SKM-1 (cell line): ENCODE data around the gene ZBTB8OS.

Experiments used
- DNase-seq: peaks from one replicate; lab custom pipeline; 2025; ENCODE audit not compliant: unreplicated experiment; lab: John Stamatoyannopoulos, UW

The ZBTB8OS gene

DNA sequence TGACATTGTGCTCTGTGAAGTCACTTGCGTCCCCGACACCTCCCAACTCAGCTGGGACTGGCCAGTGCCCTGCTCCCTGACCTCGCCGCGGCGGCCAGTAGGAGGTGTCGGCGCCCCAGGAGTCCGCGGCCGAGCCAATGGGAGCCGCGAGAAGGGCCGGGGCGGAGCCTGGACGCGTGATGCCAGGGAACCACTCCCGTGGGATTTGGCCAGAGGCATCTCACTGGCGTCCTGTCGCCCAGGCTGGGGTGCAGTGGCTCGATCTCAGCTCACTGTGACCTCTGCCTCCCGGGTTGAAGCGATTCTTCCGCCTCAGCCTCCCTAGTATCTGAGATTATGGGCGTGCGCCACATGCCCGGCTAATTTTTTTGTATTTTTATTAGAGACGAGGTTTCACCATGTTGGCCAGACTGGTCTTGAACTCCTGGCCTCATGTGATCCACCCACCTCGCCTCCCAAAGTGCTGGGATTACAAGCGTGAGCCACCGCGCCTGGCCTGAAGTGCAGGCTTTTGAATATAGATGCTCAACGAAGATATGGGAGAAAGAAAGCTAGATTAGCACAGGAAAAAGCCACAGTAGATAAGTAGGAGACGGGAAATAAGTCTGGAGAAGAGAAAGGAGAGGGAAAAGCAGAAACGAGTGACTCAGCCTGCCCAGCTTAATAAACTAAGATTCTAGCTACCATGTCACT is 38.0 kb downstream of the ZBTB8OS start:
- no peak for DNase-seq

GRCh38 chr1:32611859-32612188 is 38.5 kb downstream of the ZBTB8OS start:
- DNase-seq, result no peak

DNA sequence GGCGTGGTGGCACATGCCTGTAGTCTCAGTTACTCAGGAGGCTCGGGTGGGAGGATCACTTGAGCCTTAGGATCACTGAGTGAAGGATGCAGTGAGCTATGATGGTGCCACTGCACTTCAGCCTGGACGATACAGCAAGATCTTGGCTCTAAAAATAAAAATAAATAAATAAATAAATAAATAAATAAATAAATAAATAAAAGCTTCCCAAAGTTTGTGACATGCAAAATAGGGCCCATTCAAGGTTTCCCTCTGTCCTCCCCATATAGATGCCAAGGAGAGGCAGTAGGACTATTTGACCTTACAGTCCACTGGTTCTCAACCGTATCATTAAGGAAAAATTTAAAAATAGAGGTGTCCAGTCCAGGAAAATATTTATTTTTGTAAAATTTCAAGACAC is 41.2 kb downstream of the ZBTB8OS start:
- DNase-seq, result no peak

DNA sequence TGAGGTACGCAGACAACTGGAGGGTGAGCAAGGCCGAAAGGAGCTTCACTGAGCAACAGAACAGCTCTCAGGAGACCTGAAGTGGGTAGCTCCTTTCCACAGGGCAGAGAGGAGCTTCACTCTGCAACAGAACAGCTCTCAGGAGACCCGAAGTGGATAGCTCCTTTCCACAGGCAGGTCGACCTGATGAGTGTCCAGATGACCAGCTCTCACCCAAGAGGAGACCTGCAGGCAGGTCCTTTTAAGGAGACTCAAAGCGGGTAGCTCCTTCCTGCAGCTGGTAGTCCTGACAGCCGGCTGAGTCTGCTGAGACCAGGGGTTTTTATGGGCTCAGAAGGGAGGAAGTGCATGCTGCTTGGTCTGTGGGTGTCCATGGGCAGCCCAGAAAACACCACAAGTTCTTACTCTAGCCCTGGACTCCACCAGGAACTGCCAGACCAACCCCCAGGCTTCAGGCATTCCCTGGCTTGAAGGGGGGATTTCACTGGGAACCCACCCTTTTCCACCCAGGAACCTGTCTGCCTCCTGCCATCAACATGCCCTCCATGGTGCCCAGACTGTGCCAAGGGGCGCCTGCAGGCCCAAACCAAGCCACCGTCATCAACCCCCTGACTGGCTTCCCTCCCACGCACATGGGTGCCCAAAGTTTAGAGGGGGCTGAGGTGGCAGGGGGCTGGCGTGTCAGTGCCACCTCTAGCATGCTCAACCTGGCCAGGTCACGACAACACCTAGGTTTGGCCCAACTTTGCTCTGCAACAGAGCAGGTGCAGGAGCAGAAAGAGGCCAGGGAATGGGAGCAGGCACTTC is 43.6 kb downstream of the ZBTB8OS start:
- no peak for DNase-seq

DNA sequence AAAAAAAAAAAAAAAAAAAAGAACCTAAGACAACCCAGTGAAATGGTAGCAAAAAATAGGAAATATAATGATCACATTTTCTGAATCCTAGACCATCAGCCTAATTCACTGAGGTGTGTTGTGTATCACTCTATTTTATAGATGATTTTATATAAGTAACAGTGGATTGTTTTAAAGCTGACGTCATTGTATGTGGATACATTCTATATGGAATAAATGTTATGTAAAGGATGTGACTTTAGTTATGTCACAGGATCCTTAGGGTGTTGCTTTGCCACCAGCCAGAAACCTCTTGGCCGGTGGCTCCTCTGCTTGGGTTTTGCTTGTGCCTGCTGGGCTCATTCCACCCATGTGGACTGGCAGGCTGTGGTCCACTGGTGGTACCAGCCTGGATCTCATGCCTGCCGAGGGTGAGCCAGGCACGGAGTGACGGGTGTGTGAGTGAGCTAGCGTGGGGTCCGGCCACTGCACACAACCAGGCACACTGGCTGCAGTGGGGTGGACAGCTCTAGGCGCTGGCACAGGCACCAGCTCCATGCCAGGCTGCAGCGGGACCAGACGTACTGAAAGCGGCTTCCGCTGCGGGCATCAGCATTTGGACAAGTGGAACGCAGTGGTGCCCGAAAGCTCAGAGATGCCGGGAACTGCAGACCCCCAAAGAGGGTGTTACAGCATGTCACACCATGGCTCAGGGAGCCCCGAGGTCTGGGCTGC is 44.5 kb downstream of the ZBTB8OS start:
- no peak for DNase-seq

DNA sequence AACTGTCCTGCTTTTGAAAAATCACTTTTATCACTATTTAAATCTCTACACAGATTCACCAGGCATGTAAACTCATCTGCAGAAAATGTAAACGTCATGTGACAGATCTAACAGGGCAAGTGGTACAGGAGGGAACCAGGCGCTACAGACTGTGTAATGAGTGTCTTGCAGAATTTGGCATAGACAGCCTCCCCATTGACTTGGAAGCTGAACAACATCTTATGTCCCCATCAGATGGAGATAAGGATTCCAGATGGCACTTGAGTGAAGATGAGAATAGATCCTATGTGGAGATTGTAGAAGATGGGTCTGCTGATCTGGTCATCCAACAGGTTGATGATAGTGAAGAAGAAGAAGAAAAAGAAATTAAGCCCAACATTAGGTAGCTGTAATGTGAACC is 50.3 kb downstream of the ZBTB8OS start:
- no peak for DNase-seq

DNA sequence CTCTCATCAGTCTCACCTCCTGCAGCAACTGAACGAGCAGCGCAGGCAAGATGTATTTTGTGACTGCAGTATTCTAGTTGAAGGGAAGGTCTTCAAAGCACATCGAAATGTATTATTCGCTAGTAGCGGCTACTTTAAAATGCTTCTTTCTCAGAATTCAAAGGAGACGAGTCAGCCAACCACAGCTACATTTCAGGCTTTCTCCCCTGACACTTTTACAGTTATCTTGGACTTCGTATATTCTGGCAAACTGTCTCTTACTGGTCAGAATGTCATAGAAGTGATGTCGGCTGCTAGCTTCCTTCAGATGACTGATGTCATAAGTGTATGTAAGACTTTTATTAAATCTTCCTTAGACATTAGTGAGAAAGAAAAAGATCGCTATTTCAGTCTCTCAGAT is 57.4 kb downstream of the ZBTB8OS start:
- DNase-seq, result no peak

- DNase-seq, result no peak
Measured at GRCh38 chr1:32580348-32581017, 69.9 kb downstream of the ZBTB8OS start.
